Mesodermal cell (in vitro differentiated cells): ENCODE measurements around the gene ZNF586.

Source experiments
- H3K27ac ChIP-seq: 2 replicates; pipeline ENCODE4 v1.7.0; 2013; ENCODE audit warnings: mild to moderate bottlenecking, low read depth, low read length, moderate library complexity; ENCODE audit not compliant: severe bottlenecking
- H3K36me3 ChIP-seq: 2 replicates; pipeline ENCODE4 v1.7.1; 2013; ENCODE audit warnings: mild to moderate bottlenecking, low read length, moderate library complexity; ENCODE audit not compliant: control insufficient read depth, insufficient read depth
- H3K4me1 ChIP-seq: one replicate; pipeline ENCODE4 v1.7.1; 2013; ENCODE audit warnings: mild to moderate bottlenecking, low read length; ENCODE audit not compliant: insufficient read depth, control insufficient read depth, poor library complexity, severe bottlenecking
- H3K4me3 ChIP-seq: 2 replicates; pipeline ENCODE4 v1.7.0; 2013; ENCODE audit warnings: low read length, control low read depth, mild to moderate bottlenecking; ENCODE audit not compliant: insufficient read depth, poor library complexity, severe bottlenecking; ENCODE audit errors: extremely low read depth
- H3K9me3 ChIP-seq: 2 replicates; pipeline ENCODE4 v1.7.1; 2013; ENCODE audit warnings: mild to moderate bottlenecking, low read length, moderate library complexity; ENCODE audit not compliant: control insufficient read depth
- WGBS, 2 experiments: methylation state at CpG; one replicate each; pipeline ENCODE4 v1.1.5; 2013; ENCODE audit warnings: missing lambda C conversion rate in 2 of 2; ENCODE audit not compliant: insufficient coverage in 2 of 2; 5-methylcytosine and 5-hydroxymethylcytosine counted together

ZNF586 gene

DNA sequence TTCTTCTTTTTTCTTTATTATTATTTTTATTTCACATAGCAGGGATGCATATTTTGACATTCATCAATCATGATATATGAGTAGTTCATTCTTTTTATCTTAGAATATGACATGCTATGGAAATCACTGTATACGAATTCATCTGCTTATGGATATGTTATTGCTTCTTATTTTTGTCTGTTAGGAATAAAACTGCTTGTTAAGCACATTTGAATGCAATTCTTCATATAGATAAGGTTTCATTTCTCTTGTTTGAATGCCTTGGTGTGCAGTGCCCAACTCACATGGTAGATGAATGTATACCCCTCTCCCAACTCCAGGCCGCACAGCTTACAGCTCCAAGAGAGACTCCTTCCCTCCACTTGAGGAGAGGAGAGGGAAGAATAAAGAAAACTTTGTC is 11.5 kb upstream of the ZNF586 start:
- peaks cover 91% of the 10 kb centered on the region for H3K36me3 ChIP-seq
- WGBS, 2 experiments: no CpG with 5 or more reads among the region's 2 CpGs

DNA sequence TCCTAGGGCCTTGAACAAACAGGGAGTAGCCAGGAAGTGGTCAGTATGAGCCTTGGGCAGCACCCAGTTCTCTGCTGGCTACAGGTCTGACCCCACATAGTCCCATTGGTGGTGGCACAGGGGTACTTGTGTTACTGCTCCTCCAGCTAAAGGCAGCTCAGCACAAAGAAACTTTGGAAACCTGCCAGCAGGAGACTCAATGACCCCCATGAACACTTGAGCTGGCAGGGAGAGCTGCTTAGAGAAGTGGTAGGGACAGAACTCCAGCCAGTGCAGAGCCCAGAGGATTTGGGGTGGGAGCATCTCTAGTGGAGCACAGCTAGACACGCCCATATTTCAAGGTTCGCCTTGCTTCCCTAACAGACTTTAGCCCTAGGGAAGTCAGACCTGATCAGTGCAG is 10.4 kb upstream of the ZNF586 start:
- Histone ChIP-seq H3K4me3 (no peak overlapping the region), H3K36me3 (peaks cover 82% of the 10 kb centered on the region), H3K9me3 (peaks cover under 1% of the 10 kb centered on the region), H3K4me1 (no peaks in the 10 kb centered on the region), H3K27ac (no peak overlapping the region)
- WGBS, 2 experiments: 87 to 88% methylated on average over 2 of the region's 2 CpGs

More for the DNA sequence above, 11.5 kb upstream of the ZNF586 start:
- H3K4me1 ChIP-seq: no peaks in the 10 kb centered on the region
- H3K9me3 ChIP-seq: peaks cover 5% of the 10 kb centered on the region
- no peak overlapping the region for H3K4me3 ChIP-seq
- H3K27ac ChIP-seq: no peak overlapping the region

DNA sequence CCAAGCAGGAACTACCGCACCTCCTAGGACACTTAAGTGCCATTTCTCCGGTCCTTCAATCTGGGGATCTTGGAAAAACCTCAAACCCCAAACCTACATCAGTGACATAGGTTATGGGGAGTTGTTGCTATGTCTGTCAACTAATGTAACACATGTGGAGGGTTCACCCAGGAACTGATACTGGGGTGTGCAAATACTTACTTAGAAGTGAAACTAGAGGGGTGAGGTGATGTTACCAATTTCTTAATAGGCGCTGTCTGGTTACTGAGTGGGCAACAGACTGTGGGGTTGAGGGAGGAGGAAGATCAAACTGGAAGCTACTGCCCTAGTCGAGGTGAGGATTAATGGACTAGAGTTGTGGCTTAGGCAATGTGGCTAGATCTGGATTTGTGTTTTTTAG is 1.9 kb downstream of the ZNF586 start:
- Histone ChIP-seq H3K9me3 (no peaks in the 10 kb centered on the region), H3K4me3 (no peak overlapping the region), H3K4me1 (no peaks in the 10 kb centered on the region), H3K27ac (no peak overlapping the region), H3K36me3 (peaks cover 52% of the 10 kb centered on the region)
- WGBS, 2 experiments: 90% methylated on average over 2 to 4 of the region's 4 CpGs

DNA sequence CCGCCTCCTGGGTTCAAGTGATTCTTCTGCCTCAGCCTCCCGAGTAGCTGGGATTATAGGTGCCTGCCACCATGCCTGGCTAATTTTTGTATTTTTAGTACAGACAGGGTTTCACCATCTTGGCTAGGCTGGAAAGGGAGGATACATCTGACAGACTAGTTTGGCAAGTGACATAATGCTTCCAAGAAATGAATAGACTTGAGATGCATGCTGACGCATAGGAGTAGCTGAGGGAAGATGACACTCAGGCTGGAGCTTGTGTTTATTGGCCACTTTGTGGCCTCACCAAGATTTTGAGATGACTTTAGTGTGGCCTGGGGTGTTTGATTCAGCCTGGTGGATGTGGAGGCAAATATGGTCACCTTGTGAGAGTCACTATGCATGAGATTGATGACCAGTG is 4.0 kb downstream of the ZNF586 start:
- no peaks in the 10 kb centered on the region for H3K9me3 ChIP-seq
- no peaks in the 10 kb centered on the region for H3K4me1 ChIP-seq
- 90 to 100% methylated on average over 2 to 3 of the region's 3 CpGs for WGBS, 2 experiments
- peaks cover 73% of the 10 kb centered on the region for H3K36me3 ChIP-seq
- H3K4me3 ChIP-seq: no peak overlapping the region
- H3K27ac ChIP-seq: no peak overlapping the region

DNA sequence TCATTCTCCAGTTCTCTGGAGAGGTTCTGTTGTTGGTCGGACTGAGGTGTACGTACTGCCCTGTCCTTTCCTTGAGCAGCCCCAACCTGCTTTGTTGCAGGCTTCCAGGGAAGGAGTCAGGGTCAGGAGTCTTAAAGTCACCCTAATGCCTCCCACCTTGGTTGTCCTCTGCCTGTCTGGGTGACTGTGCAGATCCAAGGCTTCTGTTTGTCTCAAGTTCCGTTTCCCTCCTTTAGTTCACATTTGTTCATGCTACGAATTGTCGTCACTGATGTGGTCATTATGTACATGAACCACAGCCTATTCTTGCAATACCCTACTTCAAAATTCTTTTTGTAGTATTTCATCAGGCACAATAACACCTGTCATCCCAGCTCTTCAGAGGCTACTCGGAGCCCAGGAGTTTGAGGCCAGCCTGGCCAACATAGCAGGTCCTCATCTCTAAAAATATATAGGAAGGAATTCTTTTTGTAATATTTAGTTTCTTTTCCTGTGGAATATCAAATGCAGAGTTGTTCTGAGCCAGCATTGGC is 7.4 kb downstream of the ZNF586 start:
- H3K36me3 ChIP-seq: peaks cover 94% of the 10 kb centered on the region
- H3K9me3 ChIP-seq: peaks cover 4% of the 10 kb centered on the region
- no peak overlapping the region for H3K4me3 ChIP-seq
- no peaks in the 10 kb centered on the region for H3K4me1 ChIP-seq
- no peak overlapping the region for H3K27ac ChIP-seq
- 88 to 95% methylated on average over 3 to 5 of the region's 6 CpGs for WGBS, 2 experiments

DNA sequence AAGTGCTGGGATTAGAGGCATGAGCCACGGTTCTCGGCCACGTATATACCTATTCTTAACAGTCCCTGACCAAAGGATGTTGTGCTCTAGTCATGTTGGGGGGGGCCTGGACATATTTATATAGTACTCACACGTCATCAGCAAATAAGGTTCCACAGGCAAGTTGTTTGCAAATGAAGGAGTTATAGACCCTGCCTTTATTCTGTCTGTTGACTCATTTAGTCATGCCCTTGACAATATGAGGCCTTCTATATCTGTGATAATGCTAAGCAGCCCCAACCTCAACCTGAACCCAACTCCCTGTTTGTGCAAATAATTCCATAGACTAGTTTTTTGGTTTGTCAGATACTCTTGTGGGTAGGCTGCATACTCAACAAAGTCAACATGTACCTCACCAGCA is 8.9 kb downstream of the ZNF586 start:
- no CpG with 5 or more reads among the region's 4 CpGs for WGBS, 2 experiments
- H3K4me3 ChIP-seq: no peak overlapping the region
- H3K4me1 ChIP-seq: no peaks in the 10 kb centered on the region
- no peak overlapping the region for H3K27ac ChIP-seq
- peaks cover 4% of the 10 kb centered on the region for H3K9me3 ChIP-seq
- peaks cover 95% of the 10 kb centered on the region for H3K36me3 ChIP-seq

DNA sequence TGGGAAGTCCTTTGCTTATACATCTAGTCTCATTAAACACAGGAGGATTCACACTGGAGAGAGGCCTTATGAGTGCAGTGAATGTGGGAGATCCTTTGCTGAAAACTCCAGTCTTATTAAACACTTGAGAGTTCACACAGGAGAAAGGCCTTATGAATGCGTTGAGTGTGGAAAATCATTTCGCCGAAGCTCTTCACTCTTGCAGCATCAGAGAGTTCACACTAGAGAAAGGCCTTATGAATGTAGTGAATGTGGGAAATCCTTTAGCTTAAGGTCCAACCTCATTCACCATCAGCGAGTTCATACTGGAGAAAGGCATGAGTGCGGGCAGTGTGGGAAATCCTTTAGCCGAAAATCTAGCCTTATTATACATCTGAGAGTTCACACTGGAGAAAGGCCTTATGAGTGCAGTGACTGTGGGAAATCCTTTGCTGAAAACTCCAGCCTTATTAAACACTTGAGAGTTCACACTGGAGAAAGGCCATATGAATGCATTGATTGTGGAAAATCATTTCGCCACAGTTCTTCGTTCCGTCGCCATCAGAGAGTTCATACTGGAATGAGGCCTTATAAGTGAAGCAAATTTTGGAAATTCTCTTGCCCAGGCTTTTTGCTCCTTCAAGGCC is 9.9 kb downstream of the ZNF586 start:
- Histone ChIP-seq H3K9me3 (peaks cover 4% of the 10 kb centered on the region), H3K36me3 (peaks cover 98% of the 10 kb centered on the region), H3K4me3 (no peak overlapping the region), H3K27ac (no peak overlapping the region), H3K4me1 (no peaks in the 10 kb centered on the region)
- 94 to 98% methylated on average over 4 of the region's 10 CpGs for WGBS, 2 experiments

DNA sequence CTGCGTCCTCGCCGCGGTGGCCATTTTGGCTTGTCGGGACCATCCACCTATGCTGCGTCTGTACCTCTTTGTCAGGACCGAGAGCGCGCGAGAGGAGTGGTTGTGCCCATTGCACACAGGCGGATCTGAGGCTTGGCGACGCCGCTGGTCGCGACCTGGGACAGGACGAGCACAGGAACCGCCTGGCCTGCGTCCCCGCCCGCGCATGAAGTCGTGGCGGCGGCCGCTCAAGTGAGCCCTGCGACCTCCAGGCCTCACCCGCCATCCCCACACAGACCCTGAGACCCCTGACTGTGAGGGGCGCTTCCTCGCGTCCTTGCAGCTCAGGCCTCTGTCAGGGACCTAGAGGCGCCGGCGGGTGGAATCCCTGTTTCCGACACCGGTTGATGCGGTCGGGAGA is 16.8 kb downstream of the ZNF586 start:
- 90 to 95% methylated on average over 37 to 38 of the region's 38 CpGs for WGBS, 2 experiments
- no peaks in the 10 kb centered on the region for H3K4me1 ChIP-seq

DNA sequence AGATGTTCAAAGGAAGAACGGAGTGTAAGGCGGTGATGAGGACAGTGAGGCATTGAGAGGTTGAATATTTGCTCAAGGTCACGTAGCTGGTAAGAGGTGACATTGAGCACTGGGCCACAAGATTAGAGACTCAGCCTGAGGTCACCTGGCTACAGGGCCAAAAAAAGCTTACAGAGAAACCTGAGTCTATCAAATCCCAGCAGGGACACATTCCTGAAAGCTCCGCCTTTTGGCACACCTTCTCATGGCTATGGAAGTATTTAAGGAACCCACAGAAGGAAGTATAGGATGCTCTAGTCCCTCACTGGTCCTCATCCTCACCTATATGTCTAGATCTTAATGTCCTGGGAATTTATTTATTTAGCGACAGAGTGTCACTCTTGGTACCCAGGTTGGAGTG is 17.4 kb downstream of the ZNF586 start:
- Histone ChIP-seq H3K9me3 (no peaks in the 10 kb centered on the region), H3K4me1 (no peaks in the 10 kb centered on the region)
- WGBS, 2 experiments: 100% methylated on average over 3 of the region's 5 CpGs

More for the DNA sequence above, 16.8 kb downstream of the ZNF586 start:
- Histone ChIP-seq H3K27ac (no peak overlapping the region), H3K9me3 (no peaks in the 10 kb centered on the region), H3K36me3 (peaks cover 87% of the 10 kb centered on the region), H3K4me3 (no peak overlapping the region)

DNA sequence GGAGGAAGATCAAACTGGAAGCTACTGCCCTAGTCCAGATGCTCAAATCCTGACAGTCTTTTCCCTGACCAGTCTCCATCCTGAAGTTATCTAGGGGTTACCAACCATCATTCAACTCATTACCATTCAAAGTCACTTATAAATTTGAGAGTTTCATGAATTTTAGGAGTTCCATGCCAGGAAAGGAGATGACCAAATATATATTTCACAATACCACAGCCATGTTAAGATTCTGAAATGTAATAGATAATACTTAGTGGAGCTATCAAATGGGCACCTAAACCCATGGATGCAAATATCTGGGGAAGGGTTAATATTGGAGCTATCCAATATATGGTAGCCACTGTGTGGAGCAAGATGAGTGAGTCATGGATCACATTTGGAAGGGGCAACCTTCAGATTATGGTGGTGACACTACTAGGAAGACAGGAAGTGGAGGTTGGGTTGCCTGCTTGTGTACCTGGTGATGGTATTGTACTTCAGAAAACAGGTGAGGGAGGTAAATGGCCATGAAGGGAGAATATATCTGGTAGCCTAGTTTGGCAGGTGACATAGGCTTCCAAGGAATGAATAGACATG is 18.7 kb downstream of the ZNF586 start:
- Histone ChIP-seq H3K36me3 (peaks cover 80% of the 10 kb centered on the region), H3K4me3 (no peak overlapping the region), H3K27ac (no peak overlapping the region), H3K4me1 (peaks cover 3% of the 10 kb centered on the region), H3K9me3 (no peaks in the 10 kb centered on the region)

More for the DNA sequence above, 17.4 kb downstream of the ZNF586 start:
- peaks cover 86% of the 10 kb centered on the region for H3K36me3 ChIP-seq
- H3K4me3 ChIP-seq: no peak overlapping the region
- no peak overlapping the region for H3K27ac ChIP-seq

DNA sequence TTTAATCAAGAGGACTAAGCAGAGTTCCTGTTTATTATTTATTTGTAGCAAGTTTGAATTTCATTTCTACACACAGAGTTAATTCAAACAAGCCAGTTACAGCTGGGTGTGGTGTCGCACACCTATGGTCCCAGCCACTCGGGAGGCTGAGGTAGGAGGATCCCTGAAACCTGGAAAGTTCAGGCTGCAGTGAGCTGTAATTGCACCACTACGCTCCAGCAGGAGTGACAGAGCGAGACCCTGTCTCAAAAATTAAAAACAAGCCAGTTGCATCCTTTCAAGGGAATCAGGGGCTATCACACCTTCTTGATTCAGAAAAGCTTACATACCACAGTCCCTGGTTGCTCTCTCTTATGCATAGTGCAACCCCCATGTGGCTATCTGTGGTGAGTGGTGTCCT is 19.8 kb downstream of the ZNF586 start:
- WGBS, 2 experiments: 94 to 96% methylated on average over 2 to 3 of the region's 4 CpGs
- Histone ChIP-seq H3K27ac (no peak overlapping the region), H3K36me3 (peaks cover 74% of the 10 kb centered on the region), H3K9me3 (no peaks in the 10 kb centered on the region), H3K4me3 (no peak overlapping the region), H3K4me1 (peaks cover 3% of the 10 kb centered on the region)
